Bladder microvascular endothelial cell (primary cell): ENCODE data around the gene BAIAP2L2. TPM values are rescaled to one million over a fixed set of nuclear protein-coding genes. Genes with fewer than 3 reads are reported as not detected.

Source experiments
- total RNA-seq: library from RNA; depleted of rRNA; stranded (reverse); fragments of >200 nt; gene quantifications from 2 replicates; pipeline ENCODE4 v1.2.3, GENCODE V29; 2014

Gene BAIAP2L2
- 0.16 and 0.19 TPM in 2 replicates for total RNA-seq

DNA sequence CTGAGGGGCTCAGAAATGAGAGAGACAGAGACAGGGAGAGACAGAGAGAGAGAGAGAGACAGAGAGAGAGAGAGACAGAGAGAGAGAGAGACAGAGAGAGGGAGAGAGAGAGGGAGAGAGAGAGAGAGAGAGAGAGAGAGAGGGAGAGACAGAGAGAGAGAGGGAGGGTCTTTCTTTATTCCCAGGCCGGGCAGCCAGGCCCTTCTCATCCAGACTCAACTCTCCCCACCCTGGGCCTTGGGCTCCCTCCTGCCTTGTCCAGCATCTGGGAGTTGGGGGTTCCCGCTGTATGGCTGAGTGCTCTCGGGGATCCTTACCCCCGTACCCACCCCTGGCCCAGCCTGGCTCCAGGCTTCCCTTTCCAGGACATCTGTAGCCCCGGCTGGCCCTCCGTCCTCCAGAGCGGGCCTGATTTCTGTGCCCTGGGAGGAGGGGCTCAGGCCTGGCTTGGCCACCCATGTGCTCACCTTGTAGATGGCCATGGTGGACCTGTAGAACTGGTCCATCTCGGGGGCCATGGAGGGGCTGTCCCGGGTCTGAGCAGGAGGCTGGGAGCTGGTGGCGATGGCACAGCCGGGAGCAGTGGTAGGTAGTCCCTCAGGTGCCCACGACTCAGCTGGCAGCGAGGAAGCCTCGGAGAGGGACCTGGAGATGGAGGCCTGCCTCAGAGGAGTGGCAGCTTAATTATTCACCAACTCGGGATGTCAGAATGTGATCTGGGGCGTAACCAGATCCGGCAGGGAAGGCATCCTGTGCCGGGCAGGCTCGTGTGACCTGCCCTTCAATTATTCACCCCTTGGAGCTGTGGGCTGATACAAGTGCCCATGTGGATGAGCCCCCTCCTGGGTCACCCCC, at the start of gene BAIAP2L2:
BAIAP2L2 (minus strand) TSS at position 677 of the 855 bp plus-strand sequence; CDS start at position 518, 159 bp downstream.

DNA sequence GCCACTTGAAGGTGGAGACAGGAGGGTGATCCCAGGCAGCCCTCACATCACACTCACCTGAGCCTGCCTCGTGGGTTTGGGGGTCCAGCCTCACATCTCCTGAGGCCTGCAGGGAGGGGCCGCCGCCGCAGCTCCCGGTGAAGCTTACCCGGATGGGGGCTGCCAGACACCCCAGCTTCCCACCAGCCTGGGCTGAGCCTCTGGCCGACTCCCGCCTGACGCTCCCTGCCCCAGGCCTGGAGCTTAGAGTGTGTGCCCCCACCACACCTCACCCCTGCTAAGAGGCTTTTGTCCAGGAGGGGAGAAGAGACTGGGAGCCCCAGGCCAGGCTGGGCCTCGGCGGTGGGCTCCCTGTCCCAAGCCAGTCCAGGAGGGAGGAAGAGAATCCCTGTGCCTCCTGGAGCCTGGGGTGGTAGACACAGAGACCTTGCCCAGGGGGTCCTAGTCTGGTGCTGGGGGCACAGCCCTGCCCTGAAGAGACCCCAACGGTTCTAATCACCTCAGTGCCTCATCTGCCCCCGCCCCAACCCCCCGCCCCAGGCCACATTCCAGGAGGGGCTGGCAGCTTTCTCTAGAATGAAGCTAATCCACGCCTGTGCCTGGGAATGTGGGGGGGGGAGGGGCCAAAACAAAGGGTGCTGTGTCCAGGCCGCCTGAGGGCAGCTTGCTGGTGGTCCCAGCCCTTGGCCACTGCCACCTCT, 26.4 kb downstream of the BAIAP2L2 start, which contains the start of gene SLC16A8:
SLC16A8 (minus strand) TSS at position 254 of the 701 bp plus-strand sequence. CDS start 1,311 bp downstream, outside the sequence.

DNA sequence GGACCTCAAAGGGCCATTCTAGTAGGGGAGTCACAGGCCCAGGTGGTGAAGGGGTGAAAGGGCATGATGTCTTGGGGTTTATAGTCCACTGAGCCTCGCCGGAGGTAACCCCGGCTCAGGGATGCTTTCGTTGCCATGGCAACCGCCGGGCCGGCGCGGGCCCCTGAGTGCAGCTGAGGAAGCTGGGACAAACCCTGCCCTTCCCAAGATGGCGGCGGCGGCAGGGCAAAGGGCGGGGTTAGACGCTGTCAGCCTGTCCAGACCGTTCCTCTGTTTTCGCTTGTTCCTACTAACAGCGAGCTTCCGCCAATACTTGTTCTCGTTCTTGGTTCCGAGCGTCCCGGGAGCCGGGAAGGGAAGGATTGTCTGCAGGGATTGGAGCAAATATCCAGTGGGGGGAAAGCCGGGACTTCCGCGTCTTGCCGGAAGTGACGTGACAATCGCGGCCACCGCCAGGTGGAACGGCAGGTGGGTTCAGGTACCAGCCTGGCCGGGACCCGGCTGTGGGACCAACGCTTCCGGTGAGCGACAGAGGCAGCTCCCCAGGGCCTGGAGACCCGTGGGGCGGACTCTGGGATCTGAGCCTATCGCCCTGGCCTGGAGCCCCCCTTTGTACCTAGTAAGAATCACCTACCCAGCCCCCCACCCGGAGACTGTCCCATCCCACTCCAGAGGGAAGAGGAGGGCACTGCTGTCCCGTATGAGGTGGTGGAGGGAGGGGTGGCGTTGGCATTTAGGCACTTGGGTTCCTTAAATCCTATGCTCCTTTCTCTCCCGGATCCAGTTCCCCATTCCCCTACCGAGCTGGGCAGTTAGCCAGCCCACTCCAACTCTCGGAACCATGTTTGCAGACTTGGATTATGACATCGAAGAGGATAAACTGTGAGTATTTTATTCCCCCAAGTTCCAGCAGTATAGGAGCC, 53.3 kb downstream of the BAIAP2L2 start, which contains the start of gene PICK1:
PICK1 (plus strand) TSS at position 436 of the 923 bp plus-strand sequence; CDS start at position 842, 406 bp downstream.

Other genes starting within 250 kb of the BAIAP2L2 start
- 22.3 and 71.9 TPM in 2 replicates for gene MICALL1, start 204.4 kb downstream of the BAIAP2L2 start, total RNA-seq
- gene C22orf23, start 157.1 kb downstream of the BAIAP2L2 start, total RNA-seq = 0.16 TPM in 1 of 2 replicates, not detected in the other
- 45.0 and 75.7 TPM in 2 replicates for gene POLR2F, start 157.0 kb downstream of the BAIAP2L2 start, total RNA-seq
- gene SOX10, start 126.1 kb downstream of the BAIAP2L2 start, total RNA-seq = not detected in 2 replicates
- 8.3 and 23.7 TPM in 2 replicates for gene PICK1, start 53.3 kb downstream of the BAIAP2L2 start, total RNA-seq
- gene SLC16A8, start 26.5 kb downstream of the BAIAP2L2 start, total RNA-seq = 0.16 TPM in 1 of 2 replicates, not detected in the other
- gene PLA2G6, start 71.1 kb upstream of the BAIAP2L2 start, total RNA-seq = 3.2 and 8.3 TPM in 2 replicates
- gene MAFF, start 91.3 kb upstream of the BAIAP2L2 start, total RNA-seq = 51.8 and 127 TPM in 2 replicates
- 16.7 and 43.5 TPM in 2 replicates for gene TMEM184B, start 162.3 kb upstream of the BAIAP2L2 start, total RNA-seq
- gene CSNK1E, start 206.7 kb upstream of the BAIAP2L2 start, total RNA-seq = 95.7 and 147 TPM in 2 replicates